HepG2 (cell line): ENCODE results near the gene CD300LF. TPM values are rescaled to one million over a fixed set of nuclear protein-coding genes. Genes with fewer than 3 reads are reported as not detected.
A peak's percentile ranks its signal among the peaks of the same experiment; 100 is the strongest.

Source experiments
- AGO1 ChIP-seq: fragments of 200-400 bp; formaldehyde crosslinking; IDR thresholded peaks from 2 replicates; pipeline ENCODE4 v1.6.1; 2017; ENCODE audit warnings: mild to moderate bottlenecking, low read depth, low read length, moderate library complexity; ENCODE audit not compliant: poor library complexity, severe bottlenecking
- ATF7 ChIP-seq, 2 experiments: fragments of 450-650 bp in 1 of 2; sonication (generic) in 1 of 2; formaldehyde crosslinking in 1 of 2; IDR thresholded peaks; 2 replicates each; pipeline versions ENCODE4 v1.4.0 to v1.6.1; 2016 to 2020; ENCODE audit warnings: antibody characterized with exemption in 1 of 2, mild to moderate bottlenecking in 1 of 2, missing genetic modification reagents in 1 of 2
- GATAD1 ChIP-seq: IDR thresholded peaks from 2 replicates; pipeline ENCODE4 v1.6.1; 2016; ENCODE audit warnings: missing genetic modification reagents, missing compliant biosample characterization
- GPN1 ChIP-seq: sonication (generic); formaldehyde crosslinking; IDR thresholded peaks from 2 replicates; pipeline ENCODE4 v1.5.1; 2020; ENCODE audit warnings: missing genetic modification reagents, borderline replicate concordance
- IRF2 ChIP-seq: IDR thresholded peaks from 2 replicates; pipeline ENCODE4 v1.6.1; 2018; ENCODE audit warnings: missing genetic modification reagents, missing compliant biosample characterization
- KLF6 ChIP-seq: IDR thresholded peaks from 2 replicates; pipeline ENCODE4 v1.8.0; 2016; ENCODE audit warnings: missing biosample characterization, missing genetic modification reagents
- MAZ ChIP-seq, 2 experiments: sonication (generic) in 1 of 2; formaldehyde crosslinking in 1 of 2; IDR thresholded peaks; 2 replicates each; pipeline versions ENCODE4 v1.5.0 to v1.6.1; 2012 to 2020; ENCODE audit warnings: low read depth in 2 of 2, mild to moderate bottlenecking in 2 of 2, borderline replicate concordance in 1 of 2, improper control_type of control experiment in 1 of 2, low read length in 1 of 2, missing genetic modification reagents in 1 of 2, moderate library complexity in 1 of 2
- NAIF1 ChIP-seq: sonication (generic); formaldehyde crosslinking; IDR thresholded peaks from 2 replicates; pipeline ENCODE4 v1.5.0; 2020; ENCODE audit warnings: mild to moderate bottlenecking, missing genetic modification reagents, borderline replicate concordance
- RARA ChIP-seq: IDR thresholded peaks from 2 replicates; pipeline ENCODE4 v1.6.1; 2016; ENCODE audit warnings: missing genetic modification reagents, missing compliant biosample characterization
- SIN3B ChIP-seq: fragments of 150-350 bp; IDR thresholded peaks from 2 replicates; pipeline ENCODE4 v1.6.1; 2014; ENCODE audit warnings: low read length
- SIX1 ChIP-seq: sonication (generic); formaldehyde crosslinking; IDR thresholded peaks from 2 replicates; pipeline ENCODE4 v1.4.0; 2020; ENCODE audit warnings: missing genetic modification reagents, borderline replicate concordance
- WIZ ChIP-seq: sonication (generic); formaldehyde crosslinking; IDR thresholded peaks from 2 replicates; pipeline ENCODE4 v1.5.1; 2020; ENCODE audit warnings: mild to moderate bottlenecking, missing genetic modification reagents
- ZBTB21 ChIP-seq: sonication (generic); formaldehyde crosslinking; IDR thresholded peaks from 2 replicates; pipeline ENCODE4 v1.4.0; 2020; ENCODE audit warnings: missing genetic modification reagents
- ZNF124 ChIP-seq: sonication (generic); formaldehyde crosslinking; IDR thresholded peaks from 2 replicates; pipeline ENCODE4 v1.4.0; 2020; ENCODE audit warnings: missing genetic modification reagents
- ZNF263 ChIP-seq: sonication (generic); formaldehyde crosslinking; IDR thresholded peaks from 2 replicates; pipeline ENCODE4 v1.4.0; 2020; ENCODE audit warnings: missing genetic modification reagents
- ZNF720 ChIP-seq: sonication (generic); formaldehyde crosslinking; IDR thresholded peaks from 2 replicates; pipeline ENCODE4 v1.4.0; 2020; ENCODE audit warnings: missing genetic modification reagents
- ZNF781 ChIP-seq: sonication (generic); formaldehyde crosslinking; IDR thresholded peaks from 2 replicates; pipeline ENCODE4 v1.5.1; 2020; ENCODE audit warnings: borderline replicate concordance, mild to moderate bottlenecking, missing genetic modification reagents; ENCODE audit errors: not compliant biosample characterization
- polyA plus RNA-seq, 8 experiments: library from polyadenylated mRNA; depleted of rRNA in 3 of 8; stranded (reverse) in 7 of 8; unstranded in 1 of 8; fragments of >200 nt; fragmentation: Illumina TruSeq in 4 of 8; extraction: Trizol in 4 of 8; gene quantifications; 2 replicates each; pipeline versions ENCODE4 v1.2.1 to v1.2.3, GENCODE V29; 2011 to 2016; ENCODE audit warnings: low read depth in 4 of 8, missing spikeins in 1 of 8, mixed read lengths in 1 of 8; ENCODE audit not compliant: insufficient read depth in 1 of 8
- total RNA-seq, 5 experiments: library from RNA; depleted of rRNA; stranded (reverse); fragments of >200 nt; fragmentation: Illumina TruSeq; extraction: Trizol; gene quantifications; 2 replicates each; pipeline ENCODE4 v1.2.3, GENCODE V29; 2016; ENCODE audit warnings: low read depth in 1 of 5
- TF ChIP-seq, protein P1 (sequence below): sonication (generic); formaldehyde crosslinking; IDR thresholded peaks from 2 replicates; pipeline ENCODE4 v1.5.0; 2020; ENCODE audit warnings: mild to moderate bottlenecking, missing genetic modification reagents
- TF ChIP-seq, protein P2 (sequence below): sonication (generic); formaldehyde crosslinking; conservative IDR thresholded peaks from 2 replicates; pipeline ENCODE4 v1.8.1; 2023; ENCODE audit warnings: missing genetic modification reagents
- TF ChIP-seq, protein P3 (sequence below), 2 experiments: IDR thresholded peaks; 2 replicates each; pipeline ENCODE4 v1.6.1; 2011 to 2012; ENCODE audit warnings: low read length in 2 of 2, borderline replicate concordance in 1 of 2, low read depth in 1 of 2, mild to moderate bottlenecking in 1 of 2, moderate library complexity in 1 of 2

Gene CD300LF
- total and polyA plus RNA-seq, 2 of the 13 experiments (the other 11 are each of a cell fraction or from before 2014, with no cell fraction given) = not detected

DNA sequence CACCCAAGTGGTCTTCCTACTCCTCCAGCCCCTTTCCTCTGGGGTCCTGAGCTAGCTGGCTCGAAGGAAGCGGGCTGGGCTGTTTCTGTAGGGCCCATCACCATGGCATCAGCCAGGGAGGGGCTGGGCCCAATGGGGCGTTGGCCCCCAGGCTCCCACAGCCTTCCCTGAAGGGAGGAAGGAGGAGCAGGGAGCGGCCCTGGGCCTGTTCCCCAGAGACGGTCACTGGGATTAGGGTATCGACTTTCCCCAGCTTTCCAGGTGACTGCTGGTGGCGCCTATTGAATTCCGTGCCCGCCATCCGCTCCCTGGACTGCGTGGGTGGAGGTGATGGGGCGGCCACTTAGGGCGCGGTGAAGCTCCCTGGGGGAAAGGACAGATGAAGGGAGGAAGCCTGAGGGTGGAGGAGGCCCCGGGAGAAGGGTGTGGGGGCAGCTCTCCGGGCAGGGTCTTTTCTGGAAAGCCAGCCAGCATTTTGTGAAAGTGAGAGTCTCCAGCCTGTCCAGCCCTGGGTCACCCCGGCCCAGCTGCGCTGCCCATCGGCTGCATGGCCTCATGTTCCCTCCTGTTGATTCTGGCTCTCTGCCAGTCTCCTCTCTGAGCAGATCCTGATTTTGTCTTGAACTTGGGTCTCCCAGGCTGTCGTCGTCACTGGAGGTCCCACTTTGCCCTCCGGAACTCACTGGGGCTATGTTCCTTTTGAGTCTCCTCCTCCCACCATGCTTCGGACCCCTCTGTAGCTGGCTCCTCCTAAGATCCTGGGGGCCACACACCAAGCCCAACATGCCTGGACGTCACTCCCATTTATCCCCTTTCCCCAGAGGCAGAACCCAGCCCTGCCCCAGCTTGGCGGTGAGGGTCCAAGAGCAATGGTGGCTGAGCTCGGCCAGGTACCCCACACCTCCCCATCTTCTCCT, 45.5 kb upstream of the CD300LF start (continued):
- TF ChIP-seq, protein P1, sequence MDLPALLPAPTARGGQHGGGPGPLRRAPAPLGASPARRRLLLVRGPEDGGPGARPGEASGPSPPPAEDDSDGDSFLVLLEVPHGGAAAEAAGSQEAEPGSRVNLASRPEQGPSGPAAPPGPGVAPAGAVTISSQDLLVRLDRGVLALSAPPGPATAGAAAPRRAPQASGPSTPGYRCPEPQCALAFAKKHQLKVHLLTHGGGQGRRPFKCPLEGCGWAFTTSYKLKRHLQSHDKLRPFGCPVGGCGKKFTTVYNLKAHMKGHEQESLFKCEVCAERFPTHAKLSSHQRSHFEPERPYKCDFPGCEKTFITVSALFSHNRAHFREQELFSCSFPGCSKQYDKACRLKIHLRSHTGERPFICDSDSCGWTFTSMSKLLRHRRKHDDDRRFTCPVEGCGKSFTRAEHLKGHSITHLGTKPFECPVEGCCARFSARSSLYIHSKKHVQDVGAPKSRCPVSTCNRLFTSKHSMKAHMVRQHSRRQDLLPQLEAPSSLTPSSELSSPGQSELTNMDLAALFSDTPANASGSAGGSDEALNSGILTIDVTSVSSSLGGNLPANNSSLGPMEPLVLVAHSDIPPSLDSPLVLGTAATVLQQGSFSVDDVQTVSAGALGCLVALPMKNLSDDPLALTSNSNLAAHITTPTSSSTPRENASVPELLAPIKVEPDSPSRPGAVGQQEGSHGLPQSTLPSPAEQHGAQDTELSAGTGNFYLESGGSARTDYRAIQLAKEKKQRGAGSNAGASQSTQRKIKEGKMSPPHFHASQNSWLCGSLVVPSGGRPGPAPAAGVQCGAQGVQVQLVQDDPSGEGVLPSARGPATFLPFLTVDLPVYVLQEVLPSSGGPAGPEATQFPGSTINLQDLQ = no peak
- TF ChIP-seq ZNF720 (CRISPR knock-in tag) = no peak
- TF ChIP-seq RARA (CRISPR knock-in tag) = 0 out of 2 replicates have a peak, but pooled peaks have one; percentile 19
- TF ChIP-seq ZNF124 = no peak
- no peak for TF ChIP-seq ZNF781
- TF ChIP-seq MAZ (IDR thresholded peaks at IDR 0.05; ENCODE audit: borderline replicate concordance, low read depth, low read length) = no peak
- TF ChIP-seq MAZ (CRISPR knock-in tag; IDR thresholded peaks at IDR 0.05; ENCODE audit: low read depth) = 0 out of 2 replicates have a peak, but pooled peaks have one; percentile 38
- TF ChIP-seq, protein P2, sequence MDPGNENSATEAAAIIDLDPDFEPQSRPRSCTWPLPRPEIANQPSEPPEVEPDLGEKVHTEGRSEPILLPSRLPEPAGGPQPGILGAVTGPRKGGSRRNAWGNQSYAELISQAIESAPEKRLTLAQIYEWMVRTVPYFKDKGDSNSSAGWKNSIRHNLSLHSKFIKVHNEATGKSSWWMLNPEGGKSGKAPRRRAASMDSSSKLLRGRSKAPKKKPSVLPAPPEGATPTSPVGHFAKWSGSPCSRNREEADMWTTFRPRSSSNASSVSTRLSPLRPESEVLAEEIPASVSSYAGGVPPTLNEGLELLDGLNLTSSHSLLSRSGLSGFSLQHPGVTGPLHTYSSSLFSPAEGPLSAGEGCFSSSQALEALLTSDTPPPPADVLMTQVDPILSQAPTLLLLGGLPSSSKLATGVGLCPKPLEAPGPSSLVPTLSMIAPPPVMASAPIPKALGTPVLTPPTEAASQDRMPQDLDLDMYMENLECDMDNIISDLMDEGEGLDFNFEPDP (CRISPR knock-in tag) = no peak
- TF ChIP-seq ZNF263 (CRISPR knock-in tag) = peak; percentile 40
- no peak for TF ChIP-seq IRF2 (CRISPR knock-in tag)
- TF ChIP-seq, protein P3, sequence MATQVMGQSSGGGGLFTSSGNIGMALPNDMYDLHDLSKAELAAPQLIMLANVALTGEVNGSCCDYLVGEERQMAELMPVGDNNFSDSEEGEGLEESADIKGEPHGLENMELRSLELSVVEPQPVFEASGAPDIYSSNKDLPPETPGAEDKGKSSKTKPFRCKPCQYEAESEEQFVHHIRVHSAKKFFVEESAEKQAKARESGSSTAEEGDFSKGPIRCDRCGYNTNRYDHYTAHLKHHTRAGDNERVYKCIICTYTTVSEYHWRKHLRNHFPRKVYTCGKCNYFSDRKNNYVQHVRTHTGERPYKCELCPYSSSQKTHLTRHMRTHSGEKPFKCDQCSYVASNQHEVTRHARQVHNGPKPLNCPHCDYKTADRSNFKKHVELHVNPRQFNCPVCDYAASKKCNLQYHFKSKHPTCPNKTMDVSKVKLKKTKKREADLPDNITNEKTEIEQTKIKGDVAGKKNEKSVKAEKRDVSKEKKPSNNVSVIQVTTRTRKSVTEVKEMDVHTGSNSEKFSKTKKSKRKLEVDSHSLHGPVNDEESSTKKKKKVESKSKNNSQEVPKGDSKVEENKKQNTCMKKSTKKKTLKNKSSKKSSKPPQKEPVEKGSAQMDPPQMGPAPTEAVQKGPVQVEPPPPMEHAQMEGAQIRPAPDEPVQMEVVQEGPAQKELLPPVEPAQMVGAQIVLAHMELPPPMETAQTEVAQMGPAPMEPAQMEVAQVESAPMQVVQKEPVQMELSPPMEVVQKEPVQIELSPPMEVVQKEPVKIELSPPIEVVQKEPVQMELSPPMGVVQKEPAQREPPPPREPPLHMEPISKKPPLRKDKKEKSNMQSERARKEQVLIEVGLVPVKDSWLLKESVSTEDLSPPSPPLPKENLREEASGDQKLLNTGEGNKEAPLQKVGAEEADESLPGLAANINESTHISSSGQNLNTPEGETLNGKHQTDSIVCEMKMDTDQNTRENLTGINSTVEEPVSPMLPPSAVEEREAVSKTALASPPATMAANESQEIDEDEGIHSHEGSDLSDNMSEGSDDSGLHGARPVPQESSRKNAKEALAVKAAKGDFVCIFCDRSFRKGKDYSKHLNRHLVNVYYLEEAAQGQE (IDR thresholded peaks at IDR 0.05; ENCODE audit: borderline replicate concordance in 1 of 2, low read depth in 1 of 2, low read length in 2 of 2) = no peak
- TF ChIP-seq SIN3B = no peak
- no peak for TF ChIP-seq WIZ (CRISPR knock-in tag)
- no peak for TF ChIP-seq SIX1 (CRISPR knock-in tag)
- TF ChIP-seq AGO1 = peak; percentile 61
- TF ChIP-seq NAIF1 = no peak
- TF ChIP-seq ZBTB21 (CRISPR knock-in tag) = no peak
- no peak for TF ChIP-seq GPN1 (CRISPR knock-in tag)
- no peak for TF ChIP-seq ATF7 (IDR thresholded peaks at IDR 0.05)
- TF ChIP-seq ATF7 (CRISPR knock-in tag; IDR thresholded peaks at IDR 0.05) = no peak
- TF ChIP-seq KLF6 = no peak
- no peak for TF ChIP-seq GATAD1 (CRISPR knock-in tag)
